ENCODE measurements around the gene PARD3. TPM values are rescaled to one million over a fixed set of nuclear protein-coding genes. Genes with fewer than 3 reads are reported as not detected.
A peak's percentile ranks its signal among the peaks of the same experiment; 100 is the strongest.

PARD3 gene
- total RNA-seq, 1 donor from 2014 or later, result 51.2 TPM

GRCh38 chr10:34400075-34400474 is 415.0 kb downstream of the PARD3 start:
- TF ChIP-seq CTCF (conservative IDR thresholded peaks at IDR 0.05), result no peak
- Mint-ChIP-seq H3K27me3 (ENCODE audit: low read depth) (no peaks in the 10 kb centered on the region), H3K4me3 (no peak overlapping the region), H3K9me3 (no peaks in the 10 kb centered on the region), H3K36me3 (ENCODE audit: low read depth) (peaks cover 9% of the 10 kb centered on the region), H3K4me1 (peaks cover 11% of the 10 kb centered on the region), H3K27ac (ENCODE audit: unreplicated experiment) (no peak overlapping the region)
- DNase-seq (ENCODE audit: low read depth, low spot score), result no peak

GRCh38 chr10:34399013-34399412 is 416.1 kb downstream of the PARD3 start:
- Mint-ChIP-seq H3K27me3 (ENCODE audit: low read depth) (no peaks in the 10 kb centered on the region), H3K4me1 (peaks cover 6% of the 10 kb centered on the region), H3K4me3 (no peak overlapping the region), H3K36me3 (ENCODE audit: low read depth) (peaks cover 9% of the 10 kb centered on the region), H3K27ac (ENCODE audit: unreplicated experiment) (no peak overlapping the region), H3K9me3 (no peaks in the 10 kb centered on the region)
- no peak for DNase-seq (ENCODE audit: low read depth, low spot score)
- TF ChIP-seq CTCF (conservative IDR thresholded peaks at IDR 0.05), result no peak

GRCh38 chr10:34397324-34397723 is 417.8 kb downstream of the PARD3 start:
- Mint-ChIP-seq H3K4me1 (peaks cover 10% of the 10 kb centered on the region), H3K9me3 (no peaks in the 10 kb centered on the region), H3K36me3 (ENCODE audit: low read depth) (peaks cover 12% of the 10 kb centered on the region), H3K27me3 (ENCODE audit: low read depth) (no peaks in the 10 kb centered on the region), H3K27ac (ENCODE audit: unreplicated experiment) (no peak overlapping the region), H3K4me3 (no peak overlapping the region)
- no peak for DNase-seq (ENCODE audit: low read depth, low spot score)
- TF ChIP-seq CTCF (conservative IDR thresholded peaks at IDR 0.05), result no peak

- Mint-ChIP-seq H3K27ac (ENCODE audit: unreplicated experiment) (no peak overlapping the region), H3K4me1 (peaks cover 10% of the 10 kb centered on the region), H3K9me3 (no peaks in the 10 kb centered on the region), H3K36me3 (ENCODE audit: low read depth) (peaks cover 12% of the 10 kb centered on the region), H3K4me3 (no peak overlapping the region), H3K27me3 (ENCODE audit: low read depth) (no peaks in the 10 kb centered on the region)
- no peak for TF ChIP-seq CTCF (conservative IDR thresholded peaks at IDR 0.05)
- DNase-seq (ENCODE audit: low read depth, low spot score), result no peak
Measured at GRCh38 chr10:34396663-34397062, 418.4 kb downstream of the PARD3 start.

GRCh38 chr10:34392641-34393170 is 422.4 kb downstream of the PARD3 start:
- peak overlapping the region; percentile 7 for H3K27ac Mint-ChIP-seq (ENCODE audit: unreplicated experiment)
- peaks cover 7% of the 10 kb centered on the region for H3K36me3 Mint-ChIP-seq (ENCODE audit: low read depth)
- peaks cover 30% of the 10 kb centered on the region for H3K4me1 Mint-ChIP-seq

More at GRCh38 chr10:34392641-34393170, 422.4 kb downstream of the PARD3 start:
- Mint-ChIP-seq H3K4me3 (peak overlapping the region; percentile 58), H3K27me3 (ENCODE audit: low read depth) (no peaks in the 10 kb centered on the region), H3K9me3 (no peaks in the 10 kb centered on the region)
- DNase-seq (ENCODE audit: low read depth, low spot score), result no peak
- TF ChIP-seq CTCF (conservative IDR thresholded peaks at IDR 0.05), result no peak

All from neural crest cell (in vitro differentiated cells).